HCT116 (cell line): ENCODE data around the gene ATG5. TPM values are rescaled to one million over a fixed set of nuclear protein-coding genes. Genes with fewer than 3 reads are reported as not detected.

Source experiments
- ATAC-seq: fragments of 200-7000 bp; cut with Tn5 transposase; 2 replicates; pipeline ENCODE4 v1.9.1; 2020; ENCODE audit warnings: mild to moderate bottlenecking, moderate library complexity
- BruUV-seq: library from RNA; stranded (reverse); fragments of 400-500 nt; replicated peaks from 2 replicates; lab custom pipeline; 2021; lab: Mats Ljungman, UMichigan
- CTCF ChIA-PET: fragments of 300-600 bp; sonication (Branson Sonifier 250); formaldehyde crosslinking; loops from one replicate; lab custom pipeline; 2021; ENCODE audit warnings: antibody characterized with exemption; lab: Charles Lee
- POLR2A ChIA-PET: fragments of 300-600, 350-600 bp; sonication (Branson Sonifier 250); formaldehyde crosslinking; loops from one replicate; lab custom pipeline; 2021; ENCODE audit warnings: antibody characterized with exemption; lab: Charles Lee
- RAD21 ChIA-PET, 2 experiments: fragments of 300-600 bp; sonication (Branson Sonifier 250); formaldehyde crosslinking; loops; one replicate each; lab custom pipeline; 2023; ENCODE audit warnings: low total read pairs in 2 of 2; ENCODE audit not compliant: uncharacterized antibody in 2 of 2, unreplicated experiment in 2 of 2, low non-redundant PET in 1 of 2; lab: Charles Lee
- DNase-seq: peaks from one replicate; pipeline ENCODE4 v3.0.0-alpha.2; 2010; ENCODE audit warnings: low read depth, low spot score
- H2AFZ ChIP-seq: fragments of 200-600 bp; shearing (Covaris generic), sonication (generic); 2 replicates; pipeline ENCODE4 v1.6.1; 2017; ENCODE audit warnings: low read depth, mixed run types, mixed read lengths, antibody characterized with exemption, low read length; ENCODE audit not compliant: poor library complexity, severe bottlenecking
- H3K27ac ChIP-seq: 2 replicates; pipeline ENCODE4 v1.5.1; 2012; ENCODE audit warnings: low read depth, low read length
- H3K27me3 ChIP-seq: fragments of 200-600 bp; sonication (generic); 2 replicates; pipeline ENCODE4 v1.6.1; 2016; ENCODE audit warnings: mixed run types, low read length, mixed read lengths; ENCODE audit not compliant: insufficient read depth
- H3K36me3 ChIP-seq, 2 experiments: fragments of 200-500 bp in 1 of 2; fragments of 200-600 bp in 1 of 2; sonication (Bioruptor generic) in 1 of 2; sonication (generic) in 1 of 2; 2 replicates each; pipeline versions ENCODE4 v1.5.1 to v1.6.1; 2014 to 2016; ENCODE audit warnings: low read length in 2 of 2, inconsistent platforms in 1 of 2, mixed read lengths in 1 of 2, mixed run types in 1 of 2; ENCODE audit not compliant: insufficient read depth in 2 of 2, control insufficient read depth in 1 of 2
- H3K4me1 ChIP-seq, 2 experiments: fragments of 200-600 bp in 1 of 2; sonication (generic) in 1 of 2; 2 replicates each; pipeline versions ENCODE4 v1.5.1 to v1.6.1; 2012 to 2017; ENCODE audit warnings: low read length in 2 of 2, inconsistent platforms in 1 of 2, mild to moderate bottlenecking in 1 of 2, mixed read lengths in 1 of 2, mixed run types in 1 of 2, moderate library complexity in 1 of 2; ENCODE audit not compliant: insufficient read depth in 2 of 2, control insufficient read depth in 1 of 2
- H3K4me2 ChIP-seq: fragments of 200-600 bp; sonication (generic); 2 replicates; pipeline ENCODE4 v1.6.1; 2017; ENCODE audit warnings: mixed run types, low read length, mixed read lengths
- H3K4me3 ChIP-seq, 2 experiments: fragments of 200-600 bp in 1 of 2; sonication (generic) in 1 of 2; replicated peaks in 1 of 2; 2 replicates each; pipeline ENCODE4 v1.5.1; 2011 to 2016; ENCODE audit warnings: low read length in 2 of 2, control low read depth in 1 of 2, low read depth in 1 of 2, mild to moderate bottlenecking in 1 of 2, mixed read lengths in 1 of 2, mixed run types in 1 of 2
- H3K79me2 ChIP-seq: fragments of 200-600 bp; sonication (generic); 2 replicates; pipeline ENCODE4 v1.6.1; 2017; ENCODE audit warnings: mild to moderate bottlenecking, mixed run types, low read length, moderate library complexity, mixed read lengths; ENCODE audit not compliant: insufficient read depth
- H3K9ac ChIP-seq: fragments of 200-600 bp; sonication (generic); 2 replicates; pipeline ENCODE4 v1.6.1; 2016; ENCODE audit warnings: low read length, mixed read lengths
- H3K9me2 ChIP-seq: fragments of 200-600 bp; sonication (generic), shearing (Covaris generic); 2 replicates; pipeline ENCODE4 v1.6.1; 2017; ENCODE audit warnings: mixed run types, mild to moderate bottlenecking, moderate library complexity; ENCODE audit not compliant: insufficient read depth
- H3K9me3 ChIP-seq, 2 experiments: fragments of 200-500 bp in 1 of 2; fragments of 200-600 bp in 1 of 2; sonication (Bioruptor generic) in 1 of 2; sonication (generic) in 1 of 2; 2 replicates each; pipeline ENCODE4 v1.6.1; 2014 to 2017; ENCODE audit warnings: low read length in 2 of 2, mixed read lengths in 2 of 2, inconsistent platforms in 1 of 2, low read depth in 1 of 2, mild to moderate bottlenecking in 1 of 2, mixed run types in 1 of 2, moderate library complexity in 1 of 2; ENCODE audit not compliant: control insufficient read depth in 1 of 2, insufficient read depth in 1 of 2
- H4K20me1 ChIP-seq: fragments of 200-600 bp; sonication (generic), shearing (Covaris generic); 2 replicates; pipeline ENCODE4 v1.6.1; 2017; ENCODE audit warnings: mixed run types, mild to moderate bottlenecking, moderate library complexity; ENCODE audit not compliant: insufficient read depth
- ATF3 ChIP-seq: IDR thresholded peaks from 2 replicates; pipeline ENCODE4 v1.6.1; 2012
- CBX3 ChIP-seq: IDR thresholded peaks from 2 replicates; pipeline ENCODE4 v1.6.1; 2012; ENCODE audit warnings: low read depth
- CEBPB ChIP-seq: IDR thresholded peaks from 2 replicates; pipeline ENCODE4 v1.6.1; 2012; ENCODE audit warnings: low read depth
- EGR1 ChIP-seq: IDR thresholded peaks from 2 replicates; pipeline ENCODE4 v1.6.1; 2012; ENCODE audit warnings: low read depth
- ELF1 ChIP-seq: IDR thresholded peaks from 2 replicates; pipeline ENCODE4 v1.6.1; 2012; ENCODE audit warnings: low read depth, borderline replicate concordance
- EZH2phosphoT487 ChIP-seq: fragments of 200-600 bp; IDR thresholded peaks from 2 replicates; pipeline ENCODE4 v1.6.1; 2018; ENCODE audit warnings: antibody characterized with exemption, borderline replicate concordance
- FOSL1 ChIP-seq: IDR thresholded peaks from 2 replicates; pipeline ENCODE4 v1.6.1; 2012; ENCODE audit warnings: low read depth
- JUND ChIP-seq: IDR thresholded peaks from 2 replicates; pipeline ENCODE4 v1.6.1; 2012
- MAX ChIP-seq: IDR thresholded peaks from 2 replicates; pipeline ENCODE4 v1.6.1; 2012
- POLR2A ChIP-seq: IDR thresholded peaks from 2 replicates; pipeline ENCODE4 v1.7.0; 2011; ENCODE audit warnings: borderline replicate concordance; ENCODE audit not compliant: insufficient read depth, insufficient read length; ENCODE audit errors: extremely low read depth
- POLR2AphosphoS5 ChIP-seq: IDR thresholded peaks from 2 replicates; pipeline ENCODE4 v1.6.1; 2011; ENCODE audit warnings: mild to moderate bottlenecking, low read depth, low read length, moderate library complexity
- SIN3A ChIP-seq: IDR thresholded peaks from 2 replicates; pipeline ENCODE4 v1.6.1; 2012; ENCODE audit warnings: low read depth
- YY1 ChIP-seq: IDR thresholded peaks from 2 replicates; pipeline ENCODE4 v1.6.1; 2011; ENCODE audit warnings: low read length, low read depth, moderate library complexity, mild to moderate bottlenecking; ENCODE audit not compliant: insufficient replicate concordance; ENCODE audit errors: extremely low read depth
- ZBTB33 ChIP-seq: IDR thresholded peaks from 2 replicates; pipeline ENCODE4 v1.6.1; 2011; ENCODE audit warnings: mild to moderate bottlenecking, low read length, moderate library complexity; ENCODE audit not compliant: insufficient replicate concordance; ENCODE audit errors: extremely low read depth
- intact Hi-C: fragments of 100-400 bp; cut with micrococcal nuclease; formaldehyde crosslinking; loops from 2 replicates; pipeline ENCODE4 v1.10.0; 2022
- total RNA-seq: library from RNA; stranded (reverse); gene quantifications from one replicate; pipeline ENCODE4 v1.2.1, GENCODE V29; 2021; ENCODE audit not compliant: unreplicated experiment

ATG5 gene
- total RNA-seq, 1 experiment from 2014 or later: 39.6 TPM

- 0 out of 2 replicates have a peak, but pooled peaks cover 2% of the 10 kb centered on the region for H4K20me1 ChIP-seq
- no peak overlapping the region for H3K9ac ChIP-seq
- H3K79me2 ChIP-seq: no peaks in the 10 kb centered on the region
- ATAC-seq: no peak
- POLR2A ChIA-PET: no interaction called here
- no peak for DNase-seq
- no peaks in the 10 kb centered on the region for H3K27me3 ChIP-seq
- CTCF ChIA-PET: no interaction called here
- BruUV-seq: no TSS peak
- RAD21 ChIA-PET: no interaction called here
- H3K4me2 ChIP-seq: no peak overlapping the region
- H3K9me2 ChIP-seq: no peaks in the 10 kb centered on the region
- intact Hi-C loops: no loop called here
- no peak overlapping the region for H3K4me3 ChIP-seq
- H3K36me3 ChIP-seq: no peaks in the 10 kb centered on the region
- H2AFZ ChIP-seq: no peak overlapping the region
- TF ChIP-seq ATF3: no peak
- no peak; the same call in 1 of the 2 replicates for TF ChIP-seq FOSL1
- TF ChIP-seq SIN3A: peak; percentile 36; the same call in 1 of the 2 replicates
- no peak for TF ChIP-seq EZH2phosphoT487
- no peak for TF ChIP-seq YY1
- TF ChIP-seq, all 23 proteins: peak for 1
- Histone ChIP-seq H3K4me1 (peaks cover 0 to 6% of the 10 kb centered on the region in 2 experiments; a peak in 1 of 4 replicates), H3K9me3 (no peaks in the 10 kb centered on the region), H3K27ac (no peak overlapping the region)
Measured at GRCh38 chr6:106181664-106182418, 143.7 kb downstream of the ATG5 start.

- ChIA-PET RAD21 (no interaction called here), CTCF (no interaction called here), POLR2A (no interaction called here)
- Histone ChIP-seq H3K27ac (no peak overlapping the region), H3K9me2 (no peaks in the 10 kb centered on the region), H3K36me3 (no peaks in the 10 kb centered on the region), H2AFZ (no peak overlapping the region), H3K4me3 (no peak overlapping the region), H3K9ac (no peak overlapping the region), H3K4me2 (no peak overlapping the region), H3K9me3 (no peaks in the 10 kb centered on the region), H3K27me3 (no peaks in the 10 kb centered on the region), H3K79me2 (no peaks in the 10 kb centered on the region), H3K4me1 (peaks cover 0 to 6% of the 10 kb centered on the region in 2 experiments; a peak in 1 of 4 replicates), H4K20me1 (0 out of 2 replicates have a peak, but pooled peaks cover 2% of the 10 kb centered on the region)
- DNase-seq (no peak), ATAC-seq (no peak)
- BruUV-seq: no TSS peak
- intact Hi-C loops: no loop called here
- TF ChIP-seq ZBTB33: no peak
- no peak for TF ChIP-seq CEBPB
- TF ChIP-seq MAX: no peak
- no peak for TF ChIP-seq ELF1
- TF ChIP-seq SIN3A: no peak
- TF ChIP-seq YY1: no peak
- TF ChIP-seq ATF3: no peak
- TF ChIP-seq POLR2AphosphoS5: no peak
- TF ChIP-seq CBX3: no peak
- no peak for TF ChIP-seq EGR1
- TF ChIP-seq POLR2A: no peak
- no peak for TF ChIP-seq JUND
Measured at GRCh38 chr6:106180208-106180607, 145.4 kb downstream of the ATG5 start.
